GM12801 (cell line): ENCODE results near the gene NPC2.

Experiments used
- TF ChIP-seq, protein P1 (sequence below): IDR thresholded peaks from one replicate; pipeline ENCODE4 v1.5.1; 2011; ENCODE audit warnings: control low read depth; ENCODE audit not compliant: insufficient read length; ENCODE audit errors: extremely low read depth

Gene NPC2

DNA sequence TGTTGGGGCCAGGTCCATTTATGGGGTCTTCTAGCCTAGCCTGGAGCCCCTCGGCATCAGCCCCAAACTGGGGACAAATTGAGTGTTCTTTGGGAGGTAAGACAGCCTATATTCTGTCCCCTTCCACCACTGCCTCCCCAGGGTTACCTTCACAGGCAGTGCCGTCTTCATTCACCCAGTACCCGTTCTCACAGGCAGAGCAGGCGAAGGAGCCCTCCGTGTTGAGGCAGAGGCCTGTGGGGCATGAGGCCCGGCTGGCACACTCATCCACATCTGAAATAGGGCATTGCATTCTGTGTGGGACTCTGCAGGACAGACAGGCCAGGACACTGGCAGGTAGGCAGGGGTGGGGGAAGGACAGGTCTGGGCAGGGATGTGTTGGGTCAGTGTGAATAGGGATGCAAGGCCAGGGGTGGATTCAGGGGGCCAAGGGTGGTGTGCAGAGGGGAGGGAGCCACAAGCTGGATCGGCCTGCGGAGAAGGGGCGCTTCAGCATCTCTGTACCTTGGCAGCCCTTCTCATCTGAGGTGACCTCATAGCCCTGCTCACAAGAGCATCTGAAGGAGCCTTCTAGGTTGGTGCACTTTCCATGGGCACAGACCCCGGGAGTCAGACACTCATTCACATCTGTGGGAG, 16.6 kb upstream of the NPC2 start:
- TF ChIP-seq, protein P1, sequence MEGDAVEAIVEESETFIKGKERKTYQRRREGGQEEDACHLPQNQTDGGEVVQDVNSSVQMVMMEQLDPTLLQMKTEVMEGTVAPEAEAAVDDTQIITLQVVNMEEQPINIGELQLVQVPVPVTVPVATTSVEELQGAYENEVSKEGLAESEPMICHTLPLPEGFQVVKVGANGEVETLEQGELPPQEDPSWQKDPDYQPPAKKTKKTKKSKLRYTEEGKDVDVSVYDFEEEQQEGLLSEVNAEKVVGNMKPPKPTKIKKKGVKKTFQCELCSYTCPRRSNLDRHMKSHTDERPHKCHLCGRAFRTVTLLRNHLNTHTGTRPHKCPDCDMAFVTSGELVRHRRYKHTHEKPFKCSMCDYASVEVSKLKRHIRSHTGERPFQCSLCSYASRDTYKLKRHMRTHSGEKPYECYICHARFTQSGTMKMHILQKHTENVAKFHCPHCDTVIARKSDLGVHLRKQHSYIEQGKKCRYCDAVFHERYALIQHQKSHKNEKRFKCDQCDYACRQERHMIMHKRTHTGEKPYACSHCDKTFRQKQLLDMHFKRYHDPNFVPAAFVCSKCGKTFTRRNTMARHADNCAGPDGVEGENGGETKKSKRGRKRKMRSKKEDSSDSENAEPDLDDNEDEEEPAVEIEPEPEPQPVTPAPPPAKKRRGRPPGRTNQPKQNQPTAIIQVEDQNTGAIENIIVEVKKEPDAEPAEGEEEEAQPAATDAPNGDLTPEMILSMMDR: no peak

GRCh38 chr14:74508844-74509428, 15.8 kb upstream of the NPC2 start:
- TF ChIP-seq, protein P1: no peak

DNA sequence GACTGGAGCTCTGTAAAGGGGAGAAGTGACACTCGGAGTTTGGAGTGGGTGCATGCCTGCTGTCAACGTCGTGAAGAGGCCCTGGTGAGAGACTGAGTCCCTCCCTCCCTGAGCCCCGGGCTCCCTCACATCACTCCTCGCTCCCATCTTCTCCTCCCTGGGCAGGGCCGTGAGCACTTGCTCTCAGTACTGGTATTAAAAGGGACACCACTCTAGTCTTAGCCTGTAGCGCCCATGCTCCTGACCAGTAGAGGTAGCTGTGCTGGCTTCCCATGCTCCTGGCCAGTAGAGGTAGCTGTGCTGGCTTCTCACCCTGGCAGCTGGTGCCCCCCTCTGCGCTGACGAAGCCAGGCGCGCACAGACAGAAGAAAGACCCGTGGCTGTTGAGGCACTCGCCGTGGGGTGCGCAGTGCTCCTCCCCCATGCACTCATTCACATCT, 15.2 kb upstream of the NPC2 start:
- TF ChIP-seq, protein P1: no peak

GRCh38 chr14:74507840-74508239, 14.7 kb upstream of the NPC2 start:
- TF ChIP-seq, protein P1: no peak

DNA sequence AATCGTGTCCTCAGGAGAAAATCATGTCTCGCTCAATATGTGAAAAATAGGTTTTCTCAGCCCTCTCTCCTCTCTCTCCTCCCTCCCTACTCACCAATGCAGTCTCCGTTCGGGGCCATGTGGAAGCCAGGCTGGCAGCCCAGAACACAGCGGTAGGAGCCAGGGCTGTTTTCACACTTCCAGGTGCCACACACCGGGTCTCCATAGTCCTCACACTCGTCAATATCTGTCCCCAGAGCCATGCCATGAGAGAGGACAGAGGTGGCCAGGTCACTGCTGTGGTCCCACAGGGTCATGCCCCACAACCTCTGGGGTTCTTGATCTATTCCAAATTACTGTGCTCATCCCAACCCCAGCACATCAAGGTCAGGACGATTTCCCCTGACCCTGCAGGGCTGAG, 14.0 kb upstream of the NPC2 start:
- TF ChIP-seq, protein P1: no peak

- TF ChIP-seq, protein P1: no peak
Observed at GRCh38 chr14:74506411-74506851, 13.3 kb upstream of the NPC2 start.

DNA sequence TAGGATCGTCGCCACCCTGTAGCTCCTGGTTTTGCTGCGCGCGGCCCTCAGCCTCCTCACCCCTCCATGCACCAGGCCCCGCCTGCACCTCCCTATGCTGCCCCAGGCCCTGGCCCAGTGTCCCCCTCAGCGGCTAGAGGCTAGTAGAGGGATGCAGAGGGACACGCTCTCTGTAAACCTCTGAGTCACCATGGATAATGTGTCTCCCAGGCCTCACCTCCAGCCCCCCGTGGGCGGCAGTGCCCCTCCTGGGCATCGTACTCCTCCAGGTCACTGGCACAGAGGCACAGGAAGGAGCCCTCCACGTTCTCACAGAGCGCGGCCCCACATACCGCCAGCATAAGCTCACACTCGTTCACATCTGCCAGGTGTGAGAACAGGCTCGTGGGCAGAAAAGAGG, 12.7 kb upstream of the NPC2 start:
- TF ChIP-seq, protein P1: no peak
